GM18868 (cell line): ENCODE results near the gene MGLL.

Experiments
- ATAC-seq: cut with Tn5 transposase; IDR thresholded peaks from one replicate; pipeline ENCODE4 v1.9.1; 2021; ENCODE audit warnings: mild to moderate bottlenecking, moderate library complexity; ENCODE audit not compliant: unreplicated experiment

MGLL gene

GRCh38 chr3:127835993-127836882, 13.9 kb upstream of the MGLL start:
- peak; percentile 80 for ATAC-seq

GRCh38 chr3:127834771-127835170, 12.5 kb upstream of the MGLL start:
- ATAC-seq = peak; percentile 9

GRCh38 chr3:127833281-127834032, 11.1 kb upstream of the MGLL start:
- no peak for ATAC-seq

GRCh38 chr3:127831723-127832172, 9.4 kb upstream of the MGLL start:
- no peak for ATAC-seq

- ATAC-seq = no peak
These were observed 7.2 kb upstream of the MGLL start for GRCh38 chr3:127829537-127829936.

GRCh38 chr3:127827808-127828207, 5.5 kb upstream of the MGLL start:
- no peak for ATAC-seq

- ATAC-seq = no peak
These were observed 3.4 kb upstream of the MGLL start for GRCh38 chr3:127825756-127826155.

GRCh38 chr3:127824151-127824825, 2.0 kb upstream of the MGLL start:
- ATAC-seq = no peak

GRCh38 chr3:127823426-127823857, 1.1 kb upstream of the MGLL start:
- no peak for ATAC-seq

GRCh38 chr3:127822682-127823425, 539 bp upstream of the MGLL start:
- peak; percentile 65 for ATAC-seq

- ATAC-seq = peak; percentile 33
These were observed 921 bp downstream of the MGLL start for GRCh38 chr3:127821394-127821793.

- ATAC-seq = no peak
These were observed 1.4 kb downstream of the MGLL start for GRCh38 chr3:127820826-127821313.

GRCh38 chr3:127820221-127820825, 2.0 kb downstream of the MGLL start:
- no peak for ATAC-seq

GRCh38 chr3:127819656-127820055, 2.7 kb downstream of the MGLL start:
- no peak for ATAC-seq

- ATAC-seq = no peak
These were observed 3.2 kb downstream of the MGLL start for GRCh38 chr3:127819086-127819485.

GRCh38 chr3:127817406-127817841, 4.9 kb downstream of the MGLL start:
- no peak for ATAC-seq

- no peak for ATAC-seq
These were observed 5.4 kb downstream of the MGLL start for GRCh38 chr3:127816783-127817405.

GRCh38 chr3:127815641-127816605, 6.4 kb downstream of the MGLL start:
- no peak for ATAC-seq
